Endodermal cell (in vitro differentiated cells): ENCODE data around the gene MFAP4. TPM values are rescaled to one million over a fixed set of nuclear protein-coding genes. Genes with fewer than 3 reads are reported as not detected.

Experiments used
- DNase-seq: peaks from one replicate; pipeline ENCODE4 v3.0.0-alpha.2; 2017
- H3K27ac ChIP-seq: 2 replicates; pipeline ENCODE4 v1.5.1; 2013; ENCODE audit warnings: mild to moderate bottlenecking, low read depth, low read length, moderate library complexity
- H3K27me3 ChIP-seq: 2 replicates; pipeline ENCODE4 v1.6.1; 2013; ENCODE audit warnings: mild to moderate bottlenecking, low read length, moderate library complexity; ENCODE audit not compliant: insufficient read depth, control insufficient read depth, poor library complexity, severe bottlenecking
- H3K36me3 ChIP-seq: 2 replicates; pipeline ENCODE4 v1.7.0; 2013; ENCODE audit warnings: mild to moderate bottlenecking, low read length, moderate library complexity; ENCODE audit not compliant: control insufficient read depth, insufficient read depth
- H3K4me1 ChIP-seq: one replicate; pipeline ENCODE4 v1.7.0; 2013; ENCODE audit warnings: low read length; ENCODE audit not compliant: control insufficient read depth, insufficient read depth
- H3K4me3 ChIP-seq: 2 replicates; pipeline ENCODE4 v1.5.1; 2013; ENCODE audit warnings: mild to moderate bottlenecking, low read length, moderate library complexity
- H3K9ac ChIP-seq: 2 replicates; pipeline ENCODE4 v1.6.1; 2013; ENCODE audit warnings: mild to moderate bottlenecking, low read length, moderate library complexity; ENCODE audit not compliant: poor library complexity, severe bottlenecking; ENCODE audit errors: extremely low read depth
- H3K9me3 ChIP-seq: 2 replicates; pipeline ENCODE4 v1.6.1; 2013; ENCODE audit warnings: mild to moderate bottlenecking, low read length, moderate library complexity; ENCODE audit not compliant: control insufficient read depth
- H3K27ac Mint-ChIP-seq: 2 replicates; pipeline ENCODE4 v1.8.0; 2020; ENCODE audit warnings: mixed read lengths
- H3K27me3 Mint-ChIP-seq: 2 replicates; pipeline ENCODE4 v1.8.0; 2021; ENCODE audit warnings: mild to moderate bottlenecking, mixed read lengths; ENCODE audit not compliant: insufficient read depth
- H3K36me3 Mint-ChIP-seq: 2 replicates; pipeline ENCODE4 v1.8.0; 2020; ENCODE audit warnings: low read depth, mixed read lengths
- H3K4me1 Mint-ChIP-seq: 2 replicates; pipeline ENCODE4 v1.8.0; 2020; ENCODE audit warnings: mixed read lengths
- H3K4me3 Mint-ChIP-seq: 2 replicates; pipeline ENCODE4 v1.8.0; 2020; ENCODE audit warnings: mild to moderate bottlenecking, moderate library complexity, mixed read lengths
- H3K9me3 Mint-ChIP-seq: 2 replicates; pipeline ENCODE4 v1.8.0; 2020; ENCODE audit warnings: mild to moderate bottlenecking, mixed read lengths
- WGBS, 2 experiments: methylation state at CpG; one replicate each; pipeline versions ENCODE4 v1.1.5 to v1.1.7; 2013; ENCODE audit warnings: missing lambda C conversion rate in 2 of 2, mixed read lengths in 1 of 2; ENCODE audit not compliant: insufficient coverage in 1 of 2, insufficient read length in 1 of 2; 5-methylcytosine and 5-hydroxymethylcytosine counted together
- microRNA-seq: library from miRNA; unstranded; fragments of <30 nt; microRNA quantifications from one replicate; pipeline ENCODE4 v1.2.0, GENCODE V29; 2020; ENCODE audit warnings: borderline microRNAs expressed
- total RNA-seq, 2 donors: library from RNA; stranded (reverse); fragmentation: NEBNext Ultra II Directional in 1 of 2; extraction: Animal tissue kit (Norgen Biotek cat#: 25700) in 1 of 2; gene quantifications; 2 replicates in 1 of 2; 3 replicates in 1 of 2; pipeline ENCODE4 v1.2.1, GENCODE V29; 2021
- TF ChIP-seq, protein P1 (sequence below): fragments of 200-600 bp; sonication (generic); conservative IDR thresholded peaks from 2 replicates; pipeline ENCODE4 v1.5.0; 2021; ENCODE audit warnings: antibody characterized with exemption, mild to moderate bottlenecking

MFAP4 gene
- total RNA-seq, 2 donors from 2014 or later = 11.1 to 36.8 TPM

- Mint-ChIP-seq H3K9me3 (no peaks in the 10 kb centered on the region), H3K4me1 (peaks cover 7% of the 10 kb centered on the region), H3K27ac (no peak overlapping the region), H3K27me3 (no peaks in the 10 kb centered on the region), H3K36me3 (peaks cover 9% of the 10 kb centered on the region), H3K4me3 (no peak overlapping the region)
- TF ChIP-seq, protein P1, sequence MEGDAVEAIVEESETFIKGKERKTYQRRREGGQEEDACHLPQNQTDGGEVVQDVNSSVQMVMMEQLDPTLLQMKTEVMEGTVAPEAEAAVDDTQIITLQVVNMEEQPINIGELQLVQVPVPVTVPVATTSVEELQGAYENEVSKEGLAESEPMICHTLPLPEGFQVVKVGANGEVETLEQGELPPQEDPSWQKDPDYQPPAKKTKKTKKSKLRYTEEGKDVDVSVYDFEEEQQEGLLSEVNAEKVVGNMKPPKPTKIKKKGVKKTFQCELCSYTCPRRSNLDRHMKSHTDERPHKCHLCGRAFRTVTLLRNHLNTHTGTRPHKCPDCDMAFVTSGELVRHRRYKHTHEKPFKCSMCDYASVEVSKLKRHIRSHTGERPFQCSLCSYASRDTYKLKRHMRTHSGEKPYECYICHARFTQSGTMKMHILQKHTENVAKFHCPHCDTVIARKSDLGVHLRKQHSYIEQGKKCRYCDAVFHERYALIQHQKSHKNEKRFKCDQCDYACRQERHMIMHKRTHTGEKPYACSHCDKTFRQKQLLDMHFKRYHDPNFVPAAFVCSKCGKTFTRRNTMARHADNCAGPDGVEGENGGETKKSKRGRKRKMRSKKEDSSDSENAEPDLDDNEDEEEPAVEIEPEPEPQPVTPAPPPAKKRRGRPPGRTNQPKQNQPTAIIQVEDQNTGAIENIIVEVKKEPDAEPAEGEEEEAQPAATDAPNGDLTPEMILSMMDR = no peak
- no peaks in the 10 kb centered on the region for H3K27me3 ChIP-seq
- no peaks in the 10 kb centered on the region for H3K4me1 ChIP-seq
- H3K27ac ChIP-seq = no peak overlapping the region
- peaks cover 25% of the 10 kb centered on the region for H3K36me3 ChIP-seq
- H3K9ac ChIP-seq = no peak overlapping the region
- H3K4me3 ChIP-seq = no peak overlapping the region
- WGBS, 2 experiments = 87 to 88% methylated on average over 15 to 18 of the region's 18 CpGs
- DNase-seq = peak; percentile 68
- no peaks in the 10 kb centered on the region for H3K9me3 ChIP-seq
Measured at GRCh38 chr17:19335951-19336631, 50.9 kb downstream of the MFAP4 start.

DNA sequence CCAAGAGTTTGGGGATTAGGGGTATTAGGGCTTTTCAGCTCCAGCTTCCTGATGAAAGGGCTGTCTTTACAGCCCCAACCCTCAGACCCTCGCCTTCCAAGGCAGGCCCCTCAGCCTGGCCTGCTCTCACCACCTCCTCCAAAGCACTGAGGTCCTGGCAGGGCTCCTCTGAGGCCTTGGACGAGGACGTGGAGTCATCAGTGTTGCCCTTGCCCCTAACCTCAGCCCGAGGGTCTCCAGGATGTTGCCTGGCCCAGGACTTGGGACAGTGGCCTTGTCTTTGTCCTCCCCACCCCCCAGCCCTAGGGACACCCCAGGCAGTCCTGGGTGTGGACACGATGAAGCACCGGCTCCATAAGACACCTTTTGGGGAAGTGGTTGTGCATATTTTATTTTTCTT is 52.7 kb downstream of the MFAP4 start:
- TF ChIP-seq, protein P1 = no peak
- Histone ChIP-seq H3K9ac (no peak overlapping the region), H3K36me3 (peaks cover 32% of the 10 kb centered on the region), H3K4me3 (no peak overlapping the region), H3K27me3 (no peaks in the 10 kb centered on the region), H3K4me1 (no peaks in the 10 kb centered on the region), H3K27ac (no peak overlapping the region), H3K9me3 (no peaks in the 10 kb centered on the region)
- H3K4me1 Mint-ChIP-seq = peaks cover 7% of the 10 kb centered on the region
- no peaks in the 10 kb centered on the region for H3K27me3 Mint-ChIP-seq
- H3K36me3 Mint-ChIP-seq = peaks cover 17% of the 10 kb centered on the region
- H3K9me3 Mint-ChIP-seq = no peaks in the 10 kb centered on the region
- H3K4me3 Mint-ChIP-seq = no peak overlapping the region
- no peak for DNase-seq
- no peak overlapping the region for H3K27ac Mint-ChIP-seq
- WGBS, 2 experiments = 90 to 100% methylated on average over 3 to 6 of the region's 6 CpGs

DNA sequence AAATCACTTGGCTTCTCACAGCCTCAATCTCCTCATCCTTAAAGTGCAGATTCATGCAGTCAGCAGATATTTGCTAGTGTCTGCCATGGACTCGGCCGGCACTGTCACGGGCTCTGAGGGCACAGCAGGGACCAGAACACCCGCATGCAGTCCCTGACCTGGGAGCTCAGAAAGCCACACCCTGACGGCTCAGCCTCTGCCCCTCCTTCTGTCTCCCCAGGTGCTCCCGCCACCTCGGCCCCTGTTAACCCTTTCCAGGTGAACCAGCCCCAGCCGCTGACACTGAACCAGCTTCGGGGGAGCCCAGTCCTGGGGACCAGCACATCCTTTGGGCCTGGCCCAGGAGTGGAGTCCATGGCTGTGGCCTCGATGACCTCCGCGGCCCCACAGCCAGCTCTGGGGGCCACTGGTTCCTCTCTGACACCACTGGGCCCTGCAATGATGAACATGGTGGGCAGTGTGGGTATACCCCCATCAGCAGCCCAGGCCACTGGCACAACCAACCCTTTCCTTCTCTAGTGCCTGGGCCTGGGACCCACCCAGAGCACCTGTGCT is 53.2 kb downstream of the MFAP4 start:
- H3K4me3 ChIP-seq = no peak overlapping the region

More for the DNA sequence above, 53.2 kb downstream of the MFAP4 start:
- H3K36me3 ChIP-seq = peaks cover 34% of the 10 kb centered on the region
- Mint-ChIP-seq H3K4me1 (peaks cover 7% of the 10 kb centered on the region), H3K9me3 (no peaks in the 10 kb centered on the region), H3K36me3 (peaks cover 18% of the 10 kb centered on the region), H3K4me3 (no peak overlapping the region), H3K27ac (no peak overlapping the region), H3K27me3 (no peaks in the 10 kb centered on the region)
- H3K9ac ChIP-seq = no peak overlapping the region
- no peaks in the 10 kb centered on the region for H3K9me3 ChIP-seq
- H3K27ac ChIP-seq = no peak overlapping the region
- WGBS, 2 experiments = 84 to 88% methylated on average over 4 to 12 of the region's 12 CpGs
- TF ChIP-seq, protein P1 = no peak
- H3K27me3 ChIP-seq = no peaks in the 10 kb centered on the region
- no peaks in the 10 kb centered on the region for H3K4me1 ChIP-seq
- DNase-seq = peak; percentile 72

Small RNAs within 50 kb of the gene (microRNA-seq; reads per million reads assigned to microRNA genes)
- 144 reads per million, percentile 78 among the genes with 10 or more reads in this experiment for gene MIR1180

Other genes with a start within 250 kb of the MFAP4 start
- 10 to 100 TPM; 46.0 to 50.9 TPM for gene EPN2, start 149.8 kb downstream of the MFAP4 start, total RNA-seq
- gene B9D1, start 24.5 kb downstream of the MFAP4 start, total RNA-seq = 10 to 100 TPM; 37.7 to 42.8 TPM
- 10 to 100 TPM; 33.3 to 53.4 TPM for gene MAPK7, start 8.7 kb downstream of the MFAP4 start, total RNA-seq
- gene RNF112, start 24.0 kb upstream of the MFAP4 start, total RNA-seq = 1 to 10 TPM; 1.1 to 1.9 TPM
- gene SLC47A1, start 146.7 kb upstream of the MFAP4 start, total RNA-seq = 1 to 10 TPM; 2.5 to 3.1 TPM